ENCODE results near the gene NUSAP1. TPM values are rescaled to one million over a fixed set of nuclear protein-coding genes. Genes with fewer than 3 reads are reported as not detected.

Gene NUSAP1
- polyA plus RNA-seq, 2 of the 4 experiments (the other 2 are of a cell fraction), result 103 to 110 TPM

DNA sequence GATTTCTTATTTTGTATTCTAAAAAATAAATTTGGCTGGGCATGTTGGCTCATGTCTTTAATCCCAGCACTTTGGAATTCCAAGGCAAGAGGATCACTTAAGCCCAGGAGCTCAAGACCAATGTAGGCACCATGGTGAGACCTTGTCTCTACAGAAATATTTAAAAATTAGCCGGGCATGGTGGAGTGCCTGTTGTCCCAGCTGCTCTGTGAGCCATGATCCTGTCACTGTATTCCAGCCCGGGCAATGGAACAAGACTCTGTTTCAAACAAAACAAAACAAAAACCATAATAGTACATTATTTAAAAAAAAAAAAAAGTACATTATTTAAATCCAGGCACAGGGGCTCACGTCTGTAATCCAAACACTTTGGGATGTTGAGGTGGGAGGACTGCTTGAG is 78.8 kb downstream of the NUSAP1 start:
- POLR2A ChIA-PET, result interaction anchor here (1.0 kb wide), 1 partner anchor 10 kb away, joined by 3 read pairs; no protein-coding TSS in a partner anchor
- CTCF ChIA-PET, result interaction anchor here (1.1 kb wide), 1 partner anchor 12 kb away, joined by 5 read pairs; no protein-coding TSS in a partner anchor
- DNase-seq (ENCODE audit: low read depth in 1 of 2, low spot score in 1 of 2) (no peak), FAIRE-seq (no peak), ATAC-seq (no peak)
- WGBS (ENCODE audit: missing lambda C conversion rate), result 87% methylated on average over 3 of the region's 3 CpGs
- TF ChIP-seq SREBF2 (IDR thresholded peaks at IDR 0.05), result no peak
- TF ChIP-seq RCOR1 (IDR thresholded peaks at IDR 0.05; ENCODE audit: low read depth, low read length), result no peak
- TF ChIP-seq HEYL (CRISPR knock-in tag; IDR thresholded peaks at IDR 0.05), result no peak
- TF ChIP-seq, protein P1, sequence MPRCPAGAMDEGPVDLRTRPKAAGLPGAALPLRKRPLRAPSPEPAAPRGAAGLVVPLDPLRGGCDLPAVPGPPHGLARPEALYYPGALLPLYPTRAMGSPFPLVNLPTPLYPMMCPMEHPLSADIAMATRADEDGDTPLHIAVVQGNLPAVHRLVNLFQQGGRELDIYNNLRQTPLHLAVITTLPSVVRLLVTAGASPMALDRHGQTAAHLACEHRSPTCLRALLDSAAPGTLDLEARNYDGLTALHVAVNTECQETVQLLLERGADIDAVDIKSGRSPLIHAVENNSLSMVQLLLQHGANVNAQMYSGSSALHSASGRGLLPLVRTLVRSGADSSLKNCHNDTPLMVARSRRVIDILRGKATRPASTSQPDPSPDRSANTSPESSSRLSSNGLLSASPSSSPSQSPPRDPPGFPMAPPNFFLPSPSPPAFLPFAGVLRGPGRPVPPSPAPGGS (IDR thresholded peaks at IDR 0.05), result no peak
- TF ChIP-seq KDM5A (IDR thresholded peaks at IDR 0.05), result no peak
- TF ChIP-seq, protein P2, sequence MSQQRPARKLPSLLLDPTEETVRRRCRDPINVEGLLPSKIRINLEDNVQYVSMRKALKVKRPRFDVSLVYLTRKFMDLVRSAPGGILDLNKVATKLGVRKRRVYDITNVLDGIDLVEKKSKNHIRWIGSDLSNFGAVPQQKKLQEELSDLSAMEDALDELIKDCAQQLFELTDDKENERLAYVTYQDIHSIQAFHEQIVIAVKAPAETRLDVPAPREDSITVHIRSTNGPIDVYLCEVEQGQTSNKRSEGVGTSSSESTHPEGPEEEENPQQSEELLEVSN (IDR thresholded peaks at IDR 0.05; ENCODE audit: borderline replicate concordance, low read depth), result no peak
- no peak for TF ChIP-seq EHMT2 (IDR thresholded peaks at IDR 0.05; ENCODE audit: low read depth)
- Histone ChIP-seq H3K9me3 (no peaks in the 10 kb centered on the region), H3K27ac (no peak overlapping the region), H3K4me2 (no peak overlapping the region), H3K4me3 (no peak overlapping the region), H3K4me1 (peaks cover 5% of the 10 kb centered on the region; the same call in 1 of the 3 replicates)

DNA sequence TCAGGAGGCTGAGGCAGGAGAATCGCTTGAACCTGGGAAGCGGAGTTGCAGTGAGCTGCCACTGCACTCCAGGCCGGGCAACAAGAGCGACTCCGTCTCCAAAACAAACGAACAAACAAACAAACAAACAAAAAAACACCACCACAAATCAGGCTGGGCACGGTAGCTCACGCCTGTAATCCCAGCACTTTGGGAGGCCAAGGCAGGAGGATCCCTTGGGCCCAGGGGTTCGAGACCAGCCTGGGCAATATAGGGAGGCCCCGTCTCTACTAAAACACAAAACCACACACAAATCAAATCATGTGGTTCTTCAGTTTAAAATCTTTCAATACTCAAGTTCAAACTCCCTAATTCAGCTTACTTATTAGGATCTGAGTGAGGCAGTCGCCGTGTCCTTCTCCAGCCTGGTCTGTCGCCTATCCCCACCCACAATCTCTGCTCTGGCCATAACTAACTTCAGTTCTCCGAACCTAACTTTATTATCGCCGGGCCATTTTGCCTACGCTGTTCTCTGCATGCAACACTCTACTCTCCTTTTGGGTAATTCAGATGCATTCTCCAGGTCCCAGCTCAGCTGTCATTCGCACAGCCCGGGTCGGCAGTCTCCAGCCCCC is 83.6 kb downstream of the NUSAP1 start:
- ChIA-PET CTCF (interaction anchor here (0.6 kb wide), 1 partner anchor 18 kb away, joined by 3 read pairs; no protein-coding TSS in a partner anchor), POLR2A (no interaction called here)
- DNase-seq (ENCODE audit: low read depth in 1 of 2, low spot score in 1 of 2) (no peak), ATAC-seq (peak; percentile 56 to 58), FAIRE-seq (no peak)
- no peaks in the 10 kb centered on the region for H3K9me3 ChIP-seq
- peak overlapping the region; percentile 80 for H3K4me2 ChIP-seq
- peaks cover 13% of the 10 kb centered on the region; the same call in 2 of the 3 replicates for H3K4me1 ChIP-seq
- peak overlapping the region; percentile 86 for H3K4me3 ChIP-seq
- TF ChIP-seq EP300 (IDR thresholded peaks at IDR 0.05), result no peak
- H3K27ac ChIP-seq, result peak overlapping the region; percentile 84 to 95
- WGBS (ENCODE audit: missing lambda C conversion rate), result 15% methylated on average over 20 of the region's 20 CpGs

DNA sequence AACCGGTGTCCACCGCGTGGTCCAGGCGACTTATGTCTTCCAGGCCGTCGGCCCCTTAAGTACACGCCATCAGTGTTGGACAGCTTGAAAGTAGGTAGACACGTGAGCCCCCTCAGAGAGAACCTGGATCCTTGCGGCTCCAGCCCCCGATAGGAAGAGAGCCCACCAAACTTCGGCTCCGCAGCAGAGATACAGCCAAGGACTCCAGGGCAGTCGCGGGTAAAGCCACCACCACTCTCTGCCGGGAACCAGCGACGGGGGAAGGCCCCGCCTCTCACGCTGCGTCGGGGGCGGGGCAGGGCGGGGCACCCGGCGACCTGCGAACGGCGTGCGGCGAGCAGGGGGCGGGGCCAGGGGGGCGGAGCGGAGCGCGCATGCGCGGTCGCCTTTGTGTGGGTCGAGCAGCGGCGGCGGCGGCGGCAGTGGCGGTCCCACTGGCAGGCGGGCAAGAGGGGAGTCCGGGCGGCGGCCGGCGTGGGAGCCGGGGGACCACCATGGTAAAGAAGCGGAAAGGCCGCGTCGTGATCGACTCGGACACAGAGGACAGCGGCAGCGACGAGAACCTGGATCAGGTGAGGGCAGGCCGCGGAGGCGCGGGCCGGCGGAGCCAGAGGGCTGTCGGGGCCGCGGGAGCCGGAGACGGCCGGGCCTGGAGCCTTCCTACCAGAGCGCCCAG is 84.2 kb downstream of the NUSAP1 start, which contains the start of gene RTF1:
Gene RTF1 (plus strand): TSS at position 354 of the 676 bp plus-strand sequence. CDS start 21 bp downstream, at position 375.
- DNase-seq (ENCODE audit: low read depth in 1 of 2, low spot score in 1 of 2) (peak; percentile 57 to 84), FAIRE-seq (no peak), ATAC-seq (peak; percentile 88 to 91)
- under 1% methylated on average over 13 of the region's 74 CpGs for WGBS (ENCODE audit: missing lambda C conversion rate)
- peak within 1 kb of the TSS; percentile 86 for H3K4me3 ChIP-seq
- H3K9me3 ChIP-seq, result no peaks in the 10 kb centered on the region
- ChIA-PET POLR2A (no interaction called here), CTCF (interaction anchor here (0.6 kb wide), 1 partner anchor 18 kb away, joined by 3 read pairs; no protein-coding TSS in a partner anchor)
- H3K27ac ChIP-seq, result peak within 1 kb of the TSS; percentile 84 to 95
- TF ChIP-seq, protein P3, sequence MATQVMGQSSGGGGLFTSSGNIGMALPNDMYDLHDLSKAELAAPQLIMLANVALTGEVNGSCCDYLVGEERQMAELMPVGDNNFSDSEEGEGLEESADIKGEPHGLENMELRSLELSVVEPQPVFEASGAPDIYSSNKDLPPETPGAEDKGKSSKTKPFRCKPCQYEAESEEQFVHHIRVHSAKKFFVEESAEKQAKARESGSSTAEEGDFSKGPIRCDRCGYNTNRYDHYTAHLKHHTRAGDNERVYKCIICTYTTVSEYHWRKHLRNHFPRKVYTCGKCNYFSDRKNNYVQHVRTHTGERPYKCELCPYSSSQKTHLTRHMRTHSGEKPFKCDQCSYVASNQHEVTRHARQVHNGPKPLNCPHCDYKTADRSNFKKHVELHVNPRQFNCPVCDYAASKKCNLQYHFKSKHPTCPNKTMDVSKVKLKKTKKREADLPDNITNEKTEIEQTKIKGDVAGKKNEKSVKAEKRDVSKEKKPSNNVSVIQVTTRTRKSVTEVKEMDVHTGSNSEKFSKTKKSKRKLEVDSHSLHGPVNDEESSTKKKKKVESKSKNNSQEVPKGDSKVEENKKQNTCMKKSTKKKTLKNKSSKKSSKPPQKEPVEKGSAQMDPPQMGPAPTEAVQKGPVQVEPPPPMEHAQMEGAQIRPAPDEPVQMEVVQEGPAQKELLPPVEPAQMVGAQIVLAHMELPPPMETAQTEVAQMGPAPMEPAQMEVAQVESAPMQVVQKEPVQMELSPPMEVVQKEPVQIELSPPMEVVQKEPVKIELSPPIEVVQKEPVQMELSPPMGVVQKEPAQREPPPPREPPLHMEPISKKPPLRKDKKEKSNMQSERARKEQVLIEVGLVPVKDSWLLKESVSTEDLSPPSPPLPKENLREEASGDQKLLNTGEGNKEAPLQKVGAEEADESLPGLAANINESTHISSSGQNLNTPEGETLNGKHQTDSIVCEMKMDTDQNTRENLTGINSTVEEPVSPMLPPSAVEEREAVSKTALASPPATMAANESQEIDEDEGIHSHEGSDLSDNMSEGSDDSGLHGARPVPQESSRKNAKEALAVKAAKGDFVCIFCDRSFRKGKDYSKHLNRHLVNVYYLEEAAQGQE (IDR thresholded peaks at IDR 0.05), result no peak
- TF ChIP-seq, protein P2 (IDR thresholded peaks at IDR 0.05; ENCODE audit: borderline replicate concordance, low read depth), result peak; percentile 60; the same call in 1 of the 2 replicates
- TF ChIP-seq POLR2A (IDR thresholded peaks at IDR 0.05; ENCODE audit: low read length) (peak; percentile 77), MYC (IDR thresholded peaks at IDR 0.05; ENCODE audit: borderline replicate concordance, low read length) (peak; percentile 72), JUN (IDR thresholded peaks at IDR 0.05) (peak; percentile 63 to 64; a peak in 2 of 5 replicates), ZFP36 (IDR thresholded peaks at IDR 0.05; ENCODE audit: borderline replicate concordance, partially characterized antibody) (no peak), RAD21 (conservative IDR thresholded peaks at IDR 0.05 in 1 of 2, IDR thresholded peaks at IDR 0.05 in 1 of 2) (no peak), FOSL2 (IDR thresholded peaks at IDR 0.05) (no peak), FOSL2 (CRISPR knock-in tag; IDR thresholded peaks at IDR 0.05) (no peak), PHF8 (IDR thresholded peaks at IDR 0.05; ENCODE audit: borderline replicate concordance, low read depth) (0 out of 2 replicates have a peak, but pooled peaks have one; percentile 34)
- TF ChIP-seq, protein P4, sequence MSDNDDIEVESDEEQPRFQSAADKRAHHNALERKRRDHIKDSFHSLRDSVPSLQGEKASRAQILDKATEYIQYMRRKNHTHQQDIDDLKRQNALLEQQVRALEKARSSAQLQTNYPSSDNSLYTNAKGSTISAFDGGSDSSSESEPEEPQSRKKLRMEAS (IDR thresholded peaks at IDR 0.05), result peak; percentile 93
- TF ChIP-seq, protein P5, sequence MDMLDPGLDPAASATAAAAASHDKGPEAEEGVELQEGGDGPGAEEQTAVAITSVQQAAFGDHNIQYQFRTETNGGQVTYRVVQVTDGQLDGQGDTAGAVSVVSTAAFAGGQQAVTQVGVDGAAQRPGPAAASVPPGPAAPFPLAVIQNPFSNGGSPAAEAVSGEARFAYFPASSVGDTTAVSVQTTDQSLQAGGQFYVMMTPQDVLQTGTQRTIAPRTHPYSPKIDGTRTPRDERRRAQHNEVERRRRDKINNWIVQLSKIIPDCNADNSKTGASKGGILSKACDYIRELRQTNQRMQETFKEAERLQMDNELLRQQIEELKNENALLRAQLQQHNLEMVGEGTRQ (IDR thresholded peaks at IDR 0.05), result peak; percentile 53; the same call in 1 of the 2 replicates
- TF ChIP-seq, protein P1 (IDR thresholded peaks at IDR 0.05), result peak; percentile 80; the same call in 2 of the 3 replicates
- H3K4me2 ChIP-seq, result peak within 1 kb of the TSS; percentile 91
- peaks cover 13% of the 10 kb centered on the region; the same call in 2 of the 3 replicates for H3K4me1 ChIP-seq
